Activated CD4-positive, alpha-beta T cell treated with anti-CD3 and anti-CD28 coated beads, Interleukin-2, amount 10 ng/mL, durations not matched to agents 7 days and 5 days (primary cell): ENCODE measurements around the gene METTL21C. TPM values are rescaled to one million over a fixed set of nuclear protein-coding genes. Genes with fewer than 3 reads are reported as not detected.

Experiments used
- CTCF ChIA-PET: fragments of 350-600 bp; sonication (Branson Sonifier 250); formaldehyde crosslinking; loops from one replicate; lab custom pipeline; 2021; ENCODE audit warnings: antibody characterized with exemption; lab: Charles Lee
- POLR2A ChIA-PET: fragments of 350-600 bp; sonication (Branson Sonifier 250); formaldehyde crosslinking; loops from one replicate; lab custom pipeline; 2021; ENCODE audit warnings: antibody characterized with exemption; lab: Charles Lee
- DNase-seq: peaks from one replicate; pipeline ENCODE4 v3.0.0-alpha.2; 2020
- H3K27ac Mint-ChIP-seq: one replicate; pipeline ENCODE4 v1.8.0; 2021; ENCODE audit warnings: mild to moderate bottlenecking, moderate library complexity, mixed read lengths
- H3K27me3 Mint-ChIP-seq: one replicate; pipeline ENCODE4 v1.8.0; 2021; ENCODE audit warnings: mixed read lengths
- H3K36me3 Mint-ChIP-seq: one replicate; pipeline ENCODE4 v1.8.0; 2021; ENCODE audit warnings: low read depth, mixed read lengths
- H3K4me1 Mint-ChIP-seq: one replicate; pipeline ENCODE4 v1.8.0; 2021; ENCODE audit warnings: mixed read lengths
- H3K4me3 Mint-ChIP-seq: one replicate; pipeline ENCODE4 v1.8.0; 2021; ENCODE audit warnings: mild to moderate bottlenecking, moderate library complexity, mixed read lengths
- H3K9me3 Mint-ChIP-seq: one replicate; pipeline ENCODE4 v1.8.0; 2021; ENCODE audit warnings: mixed read lengths
- total RNA-seq, 2 experiments: library from RNA; stranded (reverse); gene quantifications; one replicate each; pipeline ENCODE4 v1.2.3, GENCODE V29; 2021

The METTL21C gene
- total RNA-seq, 2 experiments from 2014 or later: not detected

- H3K9me3 Mint-ChIP-seq: no peaks in the 10 kb centered on the region
- H3K4me1 Mint-ChIP-seq: peaks cover 26% of the 10 kb centered on the region
- CTCF ChIA-PET: interaction anchor here (0.7 kb wide), 2 partner anchors 87 to 167 kb away, joined by 3 to 5 read pairs; partner anchors contain the start of gene ERCC5
- no peak overlapping the region for H3K27ac Mint-ChIP-seq
- POLR2A ChIA-PET: no interaction called here
- H3K27me3 Mint-ChIP-seq: no peaks in the 10 kb centered on the region
- no peak overlapping the region for H3K4me3 Mint-ChIP-seq
- DNase-seq: no peak
- H3K36me3 Mint-ChIP-seq: peaks cover 55% of the 10 kb centered on the region
Observed at GRCh38 chr13:102678339-102679107, 16.3 kb downstream of the METTL21C start.

- Mint-ChIP-seq H3K4me3 (no peak overlapping the region), H3K27ac (no peak overlapping the region), H3K9me3 (no peaks in the 10 kb centered on the region), H3K36me3 (peaks cover 66% of the 10 kb centered on the region), H3K4me1 (peaks cover 22% of the 10 kb centered on the region), H3K27me3 (no peaks in the 10 kb centered on the region)
- POLR2A ChIA-PET: no interaction called here
- CTCF ChIA-PET: interaction anchor here (0.8 to 1.7 kb wide), 3 partner anchors 18 to 42 kb away, joined by 3 to 4 read pairs (median 3); no protein-coding TSS in a partner anchor
- DNase-seq: no peak
Observed at GRCh38 chr13:102677122-102677521, 17.7 kb downstream of the METTL21C start.

GRCh38 chr13:102675115-102675514, 19.7 kb downstream of the METTL21C start:
- H3K9me3 Mint-ChIP-seq: peaks cover 6% of the 10 kb centered on the region
- H3K27me3 Mint-ChIP-seq: no peaks in the 10 kb centered on the region
- ChIA-PET POLR2A (no interaction called here), CTCF (no interaction called here)
- H3K4me3 Mint-ChIP-seq: no peak overlapping the region
- peaks cover 9% of the 10 kb centered on the region for H3K4me1 Mint-ChIP-seq
- no peak overlapping the region for H3K27ac Mint-ChIP-seq
- peaks cover 69% of the 10 kb centered on the region for H3K36me3 Mint-ChIP-seq
- DNase-seq: no peak

DNA sequence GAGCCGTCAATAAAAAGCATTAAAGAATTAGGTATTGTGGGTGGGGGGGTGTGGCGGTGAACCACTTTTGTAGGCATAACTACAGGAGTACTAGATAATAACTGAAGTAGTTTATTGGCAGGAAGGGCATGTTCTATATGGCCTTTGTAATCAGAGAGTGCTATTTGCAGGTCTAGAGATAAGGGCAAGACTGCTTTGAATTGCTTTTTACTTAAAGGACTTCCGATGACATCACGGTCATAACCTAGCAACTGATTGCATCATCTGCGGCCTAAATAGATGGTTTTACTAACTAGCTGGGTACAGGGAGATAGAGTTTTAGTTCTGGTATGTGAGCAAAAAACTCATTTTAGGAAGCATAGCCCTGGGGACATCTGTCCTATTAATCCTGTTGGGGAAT, 24.7 kb downstream of the METTL21C start:
- H3K4me1 Mint-ChIP-seq: no peaks in the 10 kb centered on the region
- DNase-seq: no peak
- CTCF ChIA-PET: no interaction called here
- no peak overlapping the region for H3K4me3 Mint-ChIP-seq
- H3K9me3 Mint-ChIP-seq: peaks cover 30% of the 10 kb centered on the region
- H3K27me3 Mint-ChIP-seq: no peaks in the 10 kb centered on the region
- H3K36me3 Mint-ChIP-seq: peaks cover 84% of the 10 kb centered on the region
- POLR2A ChIA-PET: no interaction called here
- no peak overlapping the region for H3K27ac Mint-ChIP-seq

GRCh38 chr13:102667911-102668310, 26.9 kb downstream of the METTL21C start:
- Mint-ChIP-seq H3K27me3 (no peaks in the 10 kb centered on the region), H3K9me3 (peaks cover 30% of the 10 kb centered on the region), H3K27ac (no peak overlapping the region), H3K4me1 (no peaks in the 10 kb centered on the region), H3K36me3 (peaks cover 83% of the 10 kb centered on the region), H3K4me3 (no peak overlapping the region)
- CTCF ChIA-PET: no interaction called here
- DNase-seq: no peak
- POLR2A ChIA-PET: no interaction called here

- CTCF ChIA-PET: no interaction called here
Observed at GRCh38 chr13:102667023-102667422, 27.8 kb downstream of the METTL21C start.

GRCh38 chr13:102659168-102659713, 35.6 kb downstream of the METTL21C start:
- ChIA-PET POLR2A (no interaction called here), CTCF (interaction anchor here (0.8 to 1.1 kb wide), 2 partner anchors 17 to 113 kb away, joined by 3 to 4 read pairs; no protein-coding TSS in a partner anchor)
- Mint-ChIP-seq H3K27me3 (no peaks in the 10 kb centered on the region), H3K27ac (no peak overlapping the region), H3K4me3 (no peak overlapping the region), H3K36me3 (peaks cover 52% of the 10 kb centered on the region), H3K4me1 (no peaks in the 10 kb centered on the region), H3K9me3 (no peaks in the 10 kb centered on the region)
- no peak for DNase-seq

More at GRCh38 chr13:102667023-102667422, 27.8 kb downstream of the METTL21C start:
- no peak overlapping the region for H3K27ac Mint-ChIP-seq
- no peak for DNase-seq
- H3K9me3 Mint-ChIP-seq: peaks cover 30% of the 10 kb centered on the region
- no peak overlapping the region for H3K4me3 Mint-ChIP-seq
- no peaks in the 10 kb centered on the region for H3K27me3 Mint-ChIP-seq
- H3K4me1 Mint-ChIP-seq: no peaks in the 10 kb centered on the region
- peaks cover 83% of the 10 kb centered on the region for H3K36me3 Mint-ChIP-seq
- POLR2A ChIA-PET: no interaction called here

GRCh38 chr13:102658660-102659059, 36.2 kb downstream of the METTL21C start:
- CTCF ChIA-PET: interaction anchor here (0.8 to 1.1 kb wide), 2 partner anchors 18 to 114 kb away, joined by 3 to 4 read pairs; no protein-coding TSS in a partner anchor
- no peak overlapping the region for H3K27ac Mint-ChIP-seq
- H3K4me1 Mint-ChIP-seq: no peaks in the 10 kb centered on the region
- DNase-seq: no peak
- peaks cover 46% of the 10 kb centered on the region for H3K36me3 Mint-ChIP-seq
- no peaks in the 10 kb centered on the region for H3K27me3 Mint-ChIP-seq
- no peaks in the 10 kb centered on the region for H3K9me3 Mint-ChIP-seq
- no peak overlapping the region for H3K4me3 Mint-ChIP-seq
- POLR2A ChIA-PET: no interaction called here

DNA sequence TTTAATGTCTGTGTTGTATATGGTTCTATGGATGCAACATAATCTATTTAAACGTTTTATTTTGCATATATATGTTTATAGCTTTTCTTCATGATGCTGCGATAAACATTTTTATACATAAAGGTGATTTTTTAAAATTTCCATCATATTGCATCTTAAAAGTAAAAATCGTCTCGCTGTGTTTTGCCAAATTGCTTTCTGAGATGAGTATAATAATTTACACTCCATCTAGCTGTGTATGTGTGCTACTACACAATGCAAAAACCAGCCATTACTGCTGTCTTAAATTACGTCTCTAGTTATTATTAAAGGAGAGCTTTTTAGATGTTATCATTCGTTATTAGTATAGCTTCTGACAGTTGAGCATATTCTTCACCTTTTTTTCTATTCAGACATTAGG, 37.2 kb downstream of the METTL21C start:
- Mint-ChIP-seq H3K36me3 (peaks cover 48% of the 10 kb centered on the region), H3K4me1 (no peaks in the 10 kb centered on the region), H3K4me3 (no peak overlapping the region), H3K27me3 (no peaks in the 10 kb centered on the region), H3K9me3 (no peaks in the 10 kb centered on the region), H3K27ac (no peak overlapping the region)
- no peak for DNase-seq
- ChIA-PET POLR2A (no interaction called here), CTCF (interaction anchor here (0.5 to 1.0 kb wide), 3 partner anchors 9 to 44 kb away, joined by 3 to 5 read pairs (median 3); no protein-coding TSS in a partner anchor)

- H3K9me3 Mint-ChIP-seq: no peaks in the 10 kb centered on the region
- POLR2A ChIA-PET: no interaction called here
- CTCF ChIA-PET: interaction anchor here (1.3 to 1.5 kb wide), 2 partner anchors 18 to 22 kb away, joined by 3 to 6 read pairs; no protein-coding TSS in a partner anchor
Observed at GRCh38 chr13:102654756-102655155, 40.1 kb downstream of the METTL21C start.

DNA sequence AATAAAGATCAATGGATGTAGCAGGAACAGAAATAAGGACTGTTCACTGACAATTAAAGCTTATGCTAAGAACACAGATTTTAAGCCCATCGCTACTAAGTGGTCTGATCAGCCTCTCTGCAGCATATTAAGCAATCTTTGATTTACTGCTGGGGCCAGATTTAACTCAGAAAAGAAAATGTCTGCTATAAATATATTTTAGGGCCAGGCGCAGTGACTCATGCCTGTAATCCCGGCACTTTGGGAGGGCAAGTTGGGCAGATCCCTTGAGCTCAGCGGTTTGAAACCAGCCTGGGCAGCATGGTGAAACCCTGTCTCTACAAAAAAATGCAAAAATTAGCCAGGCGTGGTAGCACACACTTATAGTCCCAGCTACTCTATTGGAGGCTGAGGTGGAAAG, 43.0 kb downstream of the METTL21C start:
- no peak overlapping the region for H3K4me3 Mint-ChIP-seq
- no peak for DNase-seq
- ChIA-PET CTCF (interaction anchor here (1.1 to 1.2 kb wide), 2 partner anchors 10 to 218 kb away, joined by 3 read pairs; no protein-coding TSS in a partner anchor), POLR2A (no interaction called here)
- H3K4me1 Mint-ChIP-seq: peaks cover 3% of the 10 kb centered on the region
- peaks cover 36% of the 10 kb centered on the region for H3K36me3 Mint-ChIP-seq
- no peak overlapping the region for H3K27ac Mint-ChIP-seq
- H3K27me3 Mint-ChIP-seq: no peaks in the 10 kb centered on the region
- H3K9me3 Mint-ChIP-seq: no peaks in the 10 kb centered on the region

More at GRCh38 chr13:102654756-102655155, 40.1 kb downstream of the METTL21C start:
- Mint-ChIP-seq H3K27ac (no peak overlapping the region), H3K4me1 (no peaks in the 10 kb centered on the region), H3K36me3 (peaks cover 37% of the 10 kb centered on the region), H3K4me3 (no peak overlapping the region), H3K27me3 (no peaks in the 10 kb centered on the region)
- no peak for DNase-seq

- no peak overlapping the region for H3K27ac Mint-ChIP-seq
- H3K27me3 Mint-ChIP-seq: no peaks in the 10 kb centered on the region
- ChIA-PET POLR2A (no interaction called here), CTCF (interaction anchor here (1.1 to 1.2 kb wide), 2 partner anchors 9 to 219 kb away, joined by 3 read pairs; no protein-coding TSS in a partner anchor)
- H3K4me1 Mint-ChIP-seq: peaks cover 3% of the 10 kb centered on the region
- no peak for DNase-seq
- H3K36me3 Mint-ChIP-seq: peaks cover 40% of the 10 kb centered on the region
- H3K9me3 Mint-ChIP-seq: no peaks in the 10 kb centered on the region
- H3K4me3 Mint-ChIP-seq: no peak overlapping the region
Observed at GRCh38 chr13:102651392-102651791, 43.5 kb downstream of the METTL21C start.

- no peak for DNase-seq
- Mint-ChIP-seq H3K4me3 (no peak overlapping the region), H3K27ac (no peak overlapping the region), H3K27me3 (no peaks in the 10 kb centered on the region), H3K4me1 (peaks cover 3% of the 10 kb centered on the region), H3K36me3 (peaks cover 43% of the 10 kb centered on the region), H3K9me3 (no peaks in the 10 kb centered on the region)
- CTCF ChIA-PET: no interaction called here
- POLR2A ChIA-PET: no interaction called here
Observed at GRCh38 chr13:102650444-102650843, 44.4 kb downstream of the METTL21C start.
